GM12892 (cell line): ENCODE data around the gene COQ10B.

Source experiments
- POLR2A ChIP-seq: IDR thresholded peaks from 2 replicates; pipeline ENCODE4 v1.6.1; 2011; ENCODE audit warnings: low read depth, low read length, control low read depth
- POLR2AphosphoS5 ChIP-seq: IDR thresholded peaks from 2 replicates; pipeline ENCODE4 v1.6.1; 2011; ENCODE audit warnings: low read depth, low read length, control low read depth

GRCh38 chr2:197516393-197516761 lies 63.0 kb downstream of the COQ10B start:
- TF ChIP-seq POLR2A (no peak), POLR2AphosphoS5 (no peak)
